ENCODE measurements around the gene RNU7-1. TPM values are rescaled to one million over a fixed set of nuclear protein-coding genes. Genes with fewer than 3 reads are reported as not detected.

The RNU7-1 gene
- total and polyA plus RNA-seq, 10 of the 15 experiments (the other 5 are each of a cell fraction or from before 2014, with no cell fraction given) = not detected

GRCh38 chr12:6962285-6963015 lies 18.8 kb downstream of the RNU7-1 start (continued):
- no peak for TF ChIP-seq CTCF (IDR thresholded peaks at IDR 0.05 in 2 of 3, conservative IDR thresholded peaks at IDR 0.05 in 1 of 3; ENCODE audit: control insufficient read depth in 2 of 3, extremely low read depth in 1 of 3, insufficient read depth in 1 of 3, low read depth in 3 of 3, low read length in 3 of 3)
- no peak for TF ChIP-seq IRF3 (IDR thresholded peaks at IDR 0.05)
- TF ChIP-seq TCF3 (IDR thresholded peaks at IDR 0.05; ENCODE audit: borderline replicate concordance, insufficient read depth, low read depth, low read length) = 0 out of 2 replicates have a peak, but pooled peaks have one; percentile 16
- peak; percentile 27; the same call in 1 of the 2 replicates for TF ChIP-seq NR2F1 (conservative IDR thresholded peaks at IDR 0.05)
- TF ChIP-seq EGR1 (IDR thresholded peaks at IDR 0.05; ENCODE audit: borderline replicate concordance in 1 of 2, low read depth in 2 of 2, low read length in 2 of 2) = no peak
- TF ChIP-seq CHD1 (IDR thresholded peaks at IDR 0.05; ENCODE audit: low read depth, low read length) = no peak
- no peak for TF ChIP-seq ESRRA (IDR thresholded peaks at IDR 0.05; ENCODE audit: low read length)
- TF ChIP-seq, protein P1, sequence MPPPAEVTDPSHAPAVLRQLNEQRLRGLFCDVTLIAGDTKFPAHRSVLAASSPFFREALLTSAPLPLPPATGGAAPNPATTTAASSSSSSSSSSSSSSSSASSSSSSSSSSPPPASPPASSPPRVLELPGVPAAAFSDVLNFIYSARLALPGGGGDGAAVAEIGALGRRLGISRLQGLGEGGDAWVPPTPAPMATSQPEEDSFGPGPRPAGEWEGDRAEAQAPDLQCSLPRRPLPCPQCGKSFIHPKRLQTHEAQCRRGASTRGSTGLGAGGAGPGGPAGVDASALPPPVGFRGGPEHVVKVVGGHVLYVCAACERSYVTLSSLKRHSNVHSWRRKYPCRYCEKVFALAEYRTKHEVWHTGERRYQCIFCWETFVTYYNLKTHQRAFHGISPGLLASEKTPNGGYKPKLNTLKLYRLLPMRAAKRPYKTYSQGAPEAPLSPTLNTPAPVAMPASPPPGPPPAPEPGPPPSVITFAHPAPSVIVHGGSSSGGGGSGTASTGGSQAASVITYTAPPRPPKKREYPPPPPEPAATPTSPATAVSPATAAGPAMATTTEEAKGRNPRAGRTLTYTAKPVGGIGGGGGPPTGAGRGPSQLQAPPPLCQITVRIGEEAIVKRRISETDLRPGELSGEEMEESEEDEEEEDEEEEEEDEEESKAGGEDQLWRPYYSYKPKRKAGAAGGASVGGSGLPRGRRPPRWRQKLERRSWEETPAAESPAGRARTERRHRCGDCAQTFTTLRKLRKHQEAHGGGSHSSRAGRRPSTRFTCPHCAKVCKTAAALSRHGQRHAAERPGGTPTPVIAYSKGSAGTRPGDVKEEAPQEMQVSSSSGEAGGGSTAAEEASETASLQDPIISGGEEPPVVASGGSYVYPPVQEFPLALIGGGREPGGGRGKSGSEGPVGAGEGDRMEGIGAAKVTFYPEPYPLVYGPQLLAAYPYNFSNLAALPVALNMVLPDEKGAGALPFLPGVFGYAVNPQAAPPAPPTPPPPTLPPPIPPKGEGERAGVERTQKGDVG (CRISPR knock-in tag; IDR thresholded peaks at IDR 0.05) = no peak
- TF ChIP-seq, protein P2, sequence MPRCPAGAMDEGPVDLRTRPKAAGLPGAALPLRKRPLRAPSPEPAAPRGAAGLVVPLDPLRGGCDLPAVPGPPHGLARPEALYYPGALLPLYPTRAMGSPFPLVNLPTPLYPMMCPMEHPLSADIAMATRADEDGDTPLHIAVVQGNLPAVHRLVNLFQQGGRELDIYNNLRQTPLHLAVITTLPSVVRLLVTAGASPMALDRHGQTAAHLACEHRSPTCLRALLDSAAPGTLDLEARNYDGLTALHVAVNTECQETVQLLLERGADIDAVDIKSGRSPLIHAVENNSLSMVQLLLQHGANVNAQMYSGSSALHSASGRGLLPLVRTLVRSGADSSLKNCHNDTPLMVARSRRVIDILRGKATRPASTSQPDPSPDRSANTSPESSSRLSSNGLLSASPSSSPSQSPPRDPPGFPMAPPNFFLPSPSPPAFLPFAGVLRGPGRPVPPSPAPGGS (IDR thresholded peaks at IDR 0.05; ENCODE audit: borderline replicate concordance, insufficient read depth, low read depth, low read length, poor library complexity, severe bottlenecking) = peak; percentile 22
- TF ChIP-seq, protein P3, sequence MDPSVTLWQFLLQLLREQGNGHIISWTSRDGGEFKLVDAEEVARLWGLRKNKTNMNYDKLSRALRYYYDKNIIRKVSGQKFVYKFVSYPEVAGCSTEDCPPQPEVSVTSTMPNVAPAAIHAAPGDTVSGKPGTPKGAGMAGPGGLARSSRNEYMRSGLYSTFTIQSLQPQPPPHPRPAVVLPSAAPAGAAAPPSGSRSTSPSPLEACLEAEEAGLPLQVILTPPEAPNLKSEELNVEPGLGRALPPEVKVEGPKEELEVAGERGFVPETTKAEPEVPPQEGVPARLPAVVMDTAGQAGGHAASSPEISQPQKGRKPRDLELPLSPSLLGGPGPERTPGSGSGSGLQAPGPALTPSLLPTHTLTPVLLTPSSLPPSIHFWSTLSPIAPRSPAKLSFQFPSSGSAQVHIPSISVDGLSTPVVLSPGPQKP (IDR thresholded peaks at IDR 0.05; ENCODE audit: low read depth, low read length) = no peak
- TF ChIP-seq, protein P4, sequence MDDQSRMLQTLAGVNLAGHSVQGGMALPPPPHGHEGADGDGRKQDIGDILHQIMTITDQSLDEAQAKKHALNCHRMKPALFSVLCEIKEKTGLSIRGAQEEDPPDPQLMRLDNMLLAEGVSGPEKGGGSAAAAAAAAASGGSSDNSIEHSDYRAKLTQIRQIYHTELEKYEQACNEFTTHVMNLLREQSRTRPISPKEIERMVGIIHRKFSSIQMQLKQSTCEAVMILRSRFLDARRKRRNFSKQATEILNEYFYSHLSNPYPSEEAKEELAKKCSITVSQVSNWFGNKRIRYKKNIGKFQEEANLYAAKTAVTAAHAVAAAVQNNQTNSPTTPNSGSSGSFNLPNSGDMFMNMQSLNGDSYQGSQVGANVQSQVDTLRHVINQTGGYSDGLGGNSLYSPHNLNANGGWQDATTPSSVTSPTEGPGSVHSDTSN (IDR thresholded peaks at IDR 0.05; ENCODE audit: insufficient replicate concordance, low read depth, low read length) = peak; percentile 35
- 0 out of 2 replicates have a peak, but pooled peaks have one; percentile 18 for TF ChIP-seq LARP7 (IDR thresholded peaks at IDR 0.05)
- TF ChIP-seq ZBED1 (IDR thresholded peaks at IDR 0.05; ENCODE audit: borderline replicate concordance) = no peak; the same call in 1 of the 2 replicates
- TF ChIP-seq ZNF207 (IDR thresholded peaks at IDR 0.05; ENCODE audit: borderline replicate concordance) = no peak

Data from GM12878 (cell line).